ENCODE results near the gene FBXO4. TPM values are rescaled to one million over a fixed set of nuclear protein-coding genes. Genes with fewer than 3 reads are reported as not detected.
A peak's percentile ranks its signal among the peaks of the same experiment; 100 is the strongest.
"Not testable (repeated sequence)": the region's sequence is repeated elsewhere in the genome, so short reads cannot be mapped to it uniquely, and the experiment has no call there.

The FBXO4 gene
- polyA plus RNA-seq, 1 donor, result 13.4 TPM

DNA sequence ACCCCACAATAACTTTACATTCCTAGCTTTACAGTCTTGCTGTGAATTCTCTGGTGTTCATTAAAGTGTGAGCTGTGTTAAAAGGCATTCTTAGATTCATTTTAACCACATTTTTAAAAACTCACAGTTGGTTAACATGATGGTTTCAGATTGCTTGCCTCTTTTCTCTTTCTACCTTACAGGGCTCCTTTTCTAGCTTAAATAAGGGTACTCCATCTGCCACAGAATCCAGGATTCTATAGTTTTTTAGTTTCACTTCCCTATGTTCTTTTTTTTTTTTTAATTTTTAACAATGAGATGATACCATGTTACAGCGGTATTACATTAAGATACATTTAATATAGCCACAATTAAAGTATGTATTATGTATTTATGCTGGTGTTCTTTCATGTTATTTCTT is 3.9 kb upstream of the FBXO4 start:
- H3K4me1 ChIP-seq (ENCODE audit: control insufficient read depth, insufficient read depth, low read length), result no peaks in the 10 kb centered on the region
- H3K4me3 ChIP-seq (ENCODE audit: low read length), result no peak overlapping the region
- 80% methylated on average over 1 of the region's 1 CpG for WGBS (ENCODE audit: insufficient coverage, low lambda C conversion rate)
- no peak for DNase-seq
- no peak overlapping the region for H3K27ac ChIP-seq (ENCODE audit: low read length)
- H3K9me3 ChIP-seq (ENCODE audit: control insufficient read depth, low read depth, low read length), result no peaks in the 10 kb centered on the region
- no peaks in the 10 kb centered on the region for H3K27me3 ChIP-seq (ENCODE audit: control insufficient read depth, insufficient read depth, low read length)
- H3K36me3 ChIP-seq (ENCODE audit: control insufficient read depth, insufficient read depth, low read length), result peaks cover 25% of the 10 kb centered on the region

DNA sequence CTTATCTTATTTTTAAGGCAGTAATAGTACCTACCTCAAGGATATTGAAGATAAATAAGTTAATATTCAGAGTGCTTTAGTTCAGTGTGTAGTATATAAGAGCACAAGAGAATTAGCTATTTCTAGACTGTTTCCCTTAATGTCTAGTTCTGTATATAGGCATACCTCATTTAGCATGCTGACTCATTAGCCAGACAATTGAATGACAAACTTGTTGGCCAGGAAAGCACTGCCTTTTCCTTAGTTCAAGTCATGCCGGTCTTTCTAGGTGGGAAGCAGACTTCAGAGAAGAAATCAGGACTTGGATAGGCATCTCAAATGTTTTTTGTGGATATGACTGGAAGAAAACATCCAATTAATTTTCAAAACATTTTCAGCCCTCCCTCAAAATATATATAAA is 3.2 kb upstream of the FBXO4 start:
- no CpG with 5 or more reads among the region's 1 CpG for WGBS (ENCODE audit: insufficient coverage, low lambda C conversion rate)
- Histone ChIP-seq H3K4me1 (ENCODE audit: control insufficient read depth, insufficient read depth, low read length) (no peaks in the 10 kb centered on the region), H3K27me3 (ENCODE audit: control insufficient read depth, insufficient read depth, low read length) (no peaks in the 10 kb centered on the region), H3K4me3 (ENCODE audit: low read length) (no peak overlapping the region), H3K36me3 (ENCODE audit: control insufficient read depth, insufficient read depth, low read length) (peaks cover 24% of the 10 kb centered on the region), H3K27ac (ENCODE audit: low read length) (no peak overlapping the region), H3K9me3 (ENCODE audit: control insufficient read depth, low read depth, low read length) (no peaks in the 10 kb centered on the region)
- no peak for DNase-seq

DNA sequence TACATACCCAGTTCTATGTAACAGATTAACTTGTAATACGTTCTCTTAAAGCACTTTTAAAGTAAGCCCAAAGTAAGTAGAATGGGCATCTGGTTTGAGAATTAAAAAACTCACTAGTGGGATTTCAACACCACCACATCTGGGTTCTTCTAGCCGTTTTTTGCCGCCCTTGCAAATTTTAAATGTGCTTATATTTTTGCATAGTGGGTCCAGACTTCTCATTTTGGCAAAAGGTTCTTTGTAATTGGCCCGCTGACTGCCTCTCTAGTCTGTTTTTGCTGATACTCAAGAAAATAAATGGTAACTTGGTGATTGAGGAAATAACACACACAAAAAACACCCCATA is 582 bp upstream of the FBXO4 start:
- Histone ChIP-seq H3K4me1 (ENCODE audit: control insufficient read depth, insufficient read depth, low read length) (no peaks in the 10 kb centered on the region), H3K9me3 (ENCODE audit: control insufficient read depth, low read depth, low read length) (no peaks in the 10 kb centered on the region), H3K4me3 (ENCODE audit: low read length) (peak overlapping the region; percentile 85), H3K27ac (ENCODE audit: low read length) (peak overlapping the region; percentile 73), H3K27me3 (ENCODE audit: control insufficient read depth, insufficient read depth, low read length) (no peaks in the 10 kb centered on the region), H3K36me3 (ENCODE audit: control insufficient read depth, insufficient read depth, low read length) (peaks cover 6% of the 10 kb centered on the region)
- WGBS (ENCODE audit: insufficient coverage, low lambda C conversion rate), result no CpG with 5 or more reads among the region's 4 CpGs
- DNase-seq, result no peak

DNA sequence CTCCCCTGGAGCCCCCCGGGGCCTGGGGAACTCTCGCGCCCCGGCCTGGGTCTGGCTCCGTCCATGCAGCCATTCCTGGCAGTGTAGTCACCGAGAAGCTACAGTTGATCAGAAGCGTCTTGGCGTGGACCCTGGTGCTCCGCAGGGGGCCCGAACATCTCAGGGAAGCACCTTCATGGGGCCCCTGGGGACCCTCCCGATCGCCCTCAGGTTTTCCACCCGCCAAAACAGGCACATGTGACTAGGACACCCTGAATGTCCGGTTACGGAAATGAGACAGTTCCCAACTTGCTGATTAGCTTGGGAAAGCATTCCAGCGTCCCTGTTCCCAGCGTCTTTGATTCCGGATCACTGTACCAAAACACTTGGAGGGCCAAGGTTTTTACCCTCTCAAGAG is 472 bp downstream of the FBXO4 start:
- no peaks in the 10 kb centered on the region for H3K27me3 ChIP-seq (ENCODE audit: control insufficient read depth, insufficient read depth, low read length)
- H3K4me3 ChIP-seq (ENCODE audit: low read length), result peak overlapping the region; percentile 85
- DNase-seq, result peak in 1 of 2 donors; percentile 18
- H3K4me1 ChIP-seq (ENCODE audit: control insufficient read depth, insufficient read depth, low read length), result no peaks in the 10 kb centered on the region
- peak overlapping the region; percentile 73 for H3K27ac ChIP-seq (ENCODE audit: low read length)
- H3K9me3 ChIP-seq (ENCODE audit: control insufficient read depth, low read depth, low read length), result no peaks in the 10 kb centered on the region
- WGBS (ENCODE audit: insufficient coverage, low lambda C conversion rate), result no CpG with 5 or more reads among the region's 18 CpGs
- H3K36me3 ChIP-seq (ENCODE audit: control insufficient read depth, insufficient read depth, low read length), result peaks cover 2% of the 10 kb centered on the region

DNA sequence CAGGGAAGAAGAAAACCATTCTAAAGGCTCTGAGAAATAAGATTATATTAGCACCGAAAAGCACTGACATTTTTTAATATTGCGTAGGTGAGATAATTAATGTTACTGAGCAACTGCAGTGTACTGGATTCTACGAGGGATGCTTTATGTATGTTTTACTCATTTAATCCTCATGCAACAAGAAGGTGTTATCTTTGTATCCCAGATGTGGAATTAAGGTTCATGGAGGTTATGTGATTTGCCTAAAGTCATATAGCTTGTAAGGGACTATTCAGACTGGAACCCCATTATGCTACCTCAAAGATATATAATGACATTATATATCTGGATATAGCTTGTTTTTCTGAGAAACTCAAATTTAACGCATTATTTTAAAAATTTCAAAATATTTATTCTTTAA is 2.5 kb downstream of the FBXO4 start:
- H3K9me3 ChIP-seq (ENCODE audit: control insufficient read depth, low read depth, low read length), result no peaks in the 10 kb centered on the region
- no peak overlapping the region for H3K4me3 ChIP-seq (ENCODE audit: low read length)
- peaks cover 4% of the 10 kb centered on the region for H3K36me3 ChIP-seq (ENCODE audit: control insufficient read depth, insufficient read depth, low read length)
- no peaks in the 10 kb centered on the region for H3K27me3 ChIP-seq (ENCODE audit: control insufficient read depth, insufficient read depth, low read length)
- no peak for DNase-seq
- 100% methylated on average over 1 of the region's 4 CpGs for WGBS (ENCODE audit: insufficient coverage, low lambda C conversion rate)
- H3K27ac ChIP-seq (ENCODE audit: low read length), result no peak overlapping the region
- no peaks in the 10 kb centered on the region for H3K4me1 ChIP-seq (ENCODE audit: control insufficient read depth, insufficient read depth, low read length)

DNA sequence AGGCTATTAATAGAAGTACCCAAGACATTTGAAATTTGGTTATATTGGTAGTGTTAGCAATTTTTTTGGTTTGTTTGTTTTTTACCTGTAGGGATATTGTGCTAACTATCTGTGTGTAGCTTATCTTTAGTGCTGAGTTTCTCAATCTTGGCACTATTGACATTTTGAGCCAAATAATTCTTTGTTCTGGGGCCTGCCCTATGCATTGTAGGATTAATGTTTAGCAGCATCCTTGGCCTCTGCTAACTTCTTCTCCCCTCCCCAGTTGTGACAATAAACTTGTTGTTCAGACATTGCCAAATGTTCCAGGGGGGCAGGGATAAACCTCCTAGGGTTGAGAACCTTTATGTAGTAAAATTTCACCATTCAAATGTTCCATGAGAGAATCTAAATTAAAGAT is 4.0 kb downstream of the FBXO4 start:
- DNase-seq, result no peak
- Histone ChIP-seq H3K9me3 (ENCODE audit: control insufficient read depth, low read depth, low read length) (no peaks in the 10 kb centered on the region), H3K36me3 (ENCODE audit: control insufficient read depth, insufficient read depth, low read length) (peaks cover 4% of the 10 kb centered on the region), H3K27ac (ENCODE audit: low read length) (no peak overlapping the region), H3K4me3 (ENCODE audit: low read length) (no peak overlapping the region), H3K27me3 (ENCODE audit: control insufficient read depth, insufficient read depth, low read length) (no peaks in the 10 kb centered on the region), H3K4me1 (ENCODE audit: control insufficient read depth, insufficient read depth, low read length) (no peaks in the 10 kb centered on the region)

DNA sequence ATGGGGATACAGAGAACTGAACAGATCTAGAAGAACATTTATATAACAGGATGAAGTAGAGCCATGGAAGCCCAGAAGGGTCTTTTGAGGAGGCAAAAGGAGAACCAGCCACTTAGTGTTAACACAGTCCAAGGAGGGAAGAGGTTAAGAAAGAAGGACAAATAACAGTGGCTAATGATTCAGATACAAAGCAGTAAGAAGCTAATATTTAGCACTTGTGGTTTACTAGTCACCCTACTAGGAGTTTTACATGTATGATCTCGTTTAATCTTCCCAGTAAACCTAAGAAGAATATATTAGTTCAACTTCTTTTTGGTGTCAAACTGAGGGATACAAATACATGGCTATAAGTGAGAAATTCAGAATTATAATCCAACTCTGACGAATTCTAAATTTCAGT is 7.7 kb downstream of the FBXO4 start:
- Histone ChIP-seq H3K27me3 (ENCODE audit: control insufficient read depth, insufficient read depth, low read length) (no peaks in the 10 kb centered on the region), H3K27ac (ENCODE audit: low read length) (no peak overlapping the region), H3K4me1 (ENCODE audit: control insufficient read depth, insufficient read depth, low read length) (no peaks in the 10 kb centered on the region), H3K4me3 (ENCODE audit: low read length) (no peak overlapping the region), H3K36me3 (ENCODE audit: control insufficient read depth, insufficient read depth, low read length) (peaks cover 14% of the 10 kb centered on the region), H3K9me3 (ENCODE audit: control insufficient read depth, low read depth, low read length) (no peaks in the 10 kb centered on the region)
- WGBS (ENCODE audit: insufficient coverage, low lambda C conversion rate), result 83% methylated on average over 2 of the region's 2 CpGs
- no peak for DNase-seq

DNA sequence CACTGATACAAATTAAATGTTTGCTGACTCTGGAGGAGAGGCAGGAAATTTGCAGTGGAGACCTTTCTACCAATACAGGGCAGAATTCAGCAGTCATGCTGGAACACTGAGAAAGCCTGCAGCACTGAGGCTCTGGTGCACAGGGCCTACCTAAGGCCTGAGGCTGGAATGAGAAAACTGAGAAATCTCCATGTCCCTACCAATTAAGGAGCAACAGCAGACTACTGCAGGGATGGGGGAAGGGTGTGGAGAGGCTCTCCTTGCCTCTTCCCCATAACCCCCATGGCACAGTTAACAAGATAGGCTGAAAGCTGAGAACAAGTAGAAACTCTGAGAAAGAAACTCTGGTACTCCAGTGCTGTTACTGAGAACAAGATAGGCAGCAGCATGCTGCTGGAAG is 10.5 kb downstream of the FBXO4 start:
- Histone ChIP-seq H3K4me1 (ENCODE audit: control insufficient read depth, insufficient read depth, low read length) (no peaks in the 10 kb centered on the region), H3K9me3 (ENCODE audit: control insufficient read depth, low read depth, low read length) (no peaks in the 10 kb centered on the region), H3K27ac (ENCODE audit: low read length) (no peak overlapping the region), H3K4me3 (ENCODE audit: low read length) (no peak overlapping the region), H3K27me3 (ENCODE audit: control insufficient read depth, insufficient read depth, low read length) (no peaks in the 10 kb centered on the region), H3K36me3 (ENCODE audit: control insufficient read depth, insufficient read depth, low read length) (peaks cover 12% of the 10 kb centered on the region)
- no peak for DNase-seq

DNA sequence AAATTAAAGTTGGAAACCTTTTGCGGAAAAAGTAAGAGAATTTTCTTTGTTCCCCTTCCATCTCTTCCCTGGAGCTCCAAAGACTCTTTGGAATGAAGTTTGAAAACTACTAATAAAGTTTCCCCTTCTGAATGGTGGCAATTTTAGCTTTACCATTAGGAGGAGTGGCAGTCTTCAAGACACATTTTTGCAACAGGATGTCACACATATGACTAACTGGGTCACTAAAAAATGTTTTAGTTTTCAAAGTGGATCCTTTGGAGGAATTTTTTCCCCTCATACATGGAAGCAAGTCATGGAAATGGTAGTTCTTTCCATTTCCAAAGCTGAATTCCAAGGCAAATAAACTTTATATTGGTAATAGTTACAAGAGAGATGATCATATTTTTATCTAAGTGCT is 15.6 kb downstream of the FBXO4 start:
- H3K9me3 ChIP-seq (ENCODE audit: control insufficient read depth, low read depth, low read length), result no peaks in the 10 kb centered on the region
- peaks cover 1% of the 10 kb centered on the region for H3K36me3 ChIP-seq (ENCODE audit: control insufficient read depth, insufficient read depth, low read length)
- no CpG with 5 or more reads among the region's 1 CpG for WGBS (ENCODE audit: insufficient coverage, low lambda C conversion rate)
- no peak overlapping the region for H3K4me3 ChIP-seq (ENCODE audit: low read length)
- H3K27me3 ChIP-seq (ENCODE audit: control insufficient read depth, insufficient read depth, low read length), result no peaks in the 10 kb centered on the region
- no peak for DNase-seq
- no peak overlapping the region for H3K27ac ChIP-seq (ENCODE audit: low read length)
- H3K4me1 ChIP-seq (ENCODE audit: control insufficient read depth, insufficient read depth, low read length), result no peaks in the 10 kb centered on the region

DNA sequence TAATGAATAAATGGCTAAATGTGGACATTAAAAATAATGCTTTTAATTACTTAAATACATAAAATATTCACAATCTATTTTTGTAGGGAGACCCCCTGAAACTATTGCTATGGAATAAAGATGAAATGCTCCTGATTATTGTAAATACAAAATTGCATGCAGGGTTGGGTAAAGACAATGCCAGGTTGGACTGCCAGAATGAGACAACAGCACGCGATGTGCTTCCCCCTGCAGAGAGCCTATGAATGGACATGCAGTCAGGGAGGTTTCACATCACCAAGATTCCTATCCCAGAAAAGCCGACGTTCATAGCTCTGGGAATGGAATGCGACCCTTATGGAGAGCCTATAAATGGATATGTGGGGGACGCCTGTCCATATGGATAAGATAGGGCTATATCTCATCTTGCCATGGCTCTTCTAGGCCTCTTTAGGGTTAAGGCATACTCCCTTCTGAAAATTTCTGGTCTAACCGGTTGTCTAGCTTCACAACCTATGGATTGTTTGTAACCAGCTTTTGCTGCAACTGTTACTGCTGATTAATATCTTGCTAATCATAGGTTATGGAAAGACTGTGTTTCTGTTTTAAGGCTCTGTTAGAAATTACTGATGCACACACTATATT is 20.4 kb downstream of the FBXO4 start:
- DNase-seq; H3K36me3 ChIP-seq (ENCODE audit: control insufficient read depth, insufficient read depth, low read length); H3K9me3 ChIP-seq (ENCODE audit: control insufficient read depth, low read depth, low read length); H3K27ac ChIP-seq (ENCODE audit: low read length); H3K4me1 ChIP-seq (ENCODE audit: control insufficient read depth, insufficient read depth, low read length); H3K27me3 ChIP-seq (ENCODE audit: control insufficient read depth, insufficient read depth, low read length); H3K4me3 ChIP-seq (ENCODE audit: low read length): not testable (repeated sequence)
- no CpG with 5 or more reads among the region's 7 CpGs for WGBS (ENCODE audit: insufficient coverage, low lambda C conversion rate)

DNA sequence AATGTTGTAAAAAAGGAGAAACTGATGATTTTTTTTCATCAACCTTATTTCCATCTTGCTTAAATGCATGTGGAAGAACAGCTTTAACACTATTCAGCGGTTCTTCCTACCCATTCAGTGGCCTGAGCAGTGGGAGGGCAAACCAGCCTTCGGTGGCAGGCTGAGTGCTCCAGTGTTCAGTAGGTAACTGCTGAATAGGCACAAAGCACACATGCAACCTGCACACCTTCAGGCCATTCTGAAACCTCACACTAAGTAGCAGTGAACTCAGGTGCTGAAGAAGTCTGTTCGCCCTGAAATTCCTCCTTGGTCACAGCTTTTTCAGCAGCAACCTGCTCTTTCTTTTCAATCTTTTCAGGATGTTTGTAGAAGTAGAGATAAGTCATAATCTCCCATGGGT is 26.1 kb downstream of the FBXO4 start:
- Histone ChIP-seq H3K36me3 (ENCODE audit: control insufficient read depth, insufficient read depth, low read length) (no peaks in the 10 kb centered on the region), H3K27ac (ENCODE audit: low read length) (no peak overlapping the region), H3K4me3 (ENCODE audit: low read length) (no peak overlapping the region), H3K9me3 (ENCODE audit: control insufficient read depth, low read depth, low read length) (no peaks in the 10 kb centered on the region), H3K27me3 (ENCODE audit: control insufficient read depth, insufficient read depth, low read length) (no peaks in the 10 kb centered on the region), H3K4me1 (ENCODE audit: control insufficient read depth, insufficient read depth, low read length) (no peaks in the 10 kb centered on the region)
- no CpG with 5 or more reads among the region's 3 CpGs for WGBS (ENCODE audit: insufficient coverage, low lambda C conversion rate)
- no peak for DNase-seq

Measured in large intestine (tissue), 3 donors.